Measurements from ENCODE around the gene TM2D1.
A peak's percentile ranks its signal among the peaks of the same experiment; 100 is the strongest.

TM2D1 gene

GRCh38 chr1:61637470-61637869, 87.5 kb downstream of the TM2D1 start:
- DNase-seq (ENCODE audit: low read depth in 1 of 2, low spot score in 1 of 2) = no peak
- Histone ChIP-seq H3K27me3 (ENCODE audit: insufficient read depth, poor library complexity, severe bottlenecking) (no peaks in the 10 kb centered on the region), H3K27ac (replicated peaks) (no peak overlapping the region), H3K4me3 (replicated peaks; ENCODE audit: insufficient read depth, low read length) (no peak overlapping the region)
- TF ChIP-seq, protein P1, sequence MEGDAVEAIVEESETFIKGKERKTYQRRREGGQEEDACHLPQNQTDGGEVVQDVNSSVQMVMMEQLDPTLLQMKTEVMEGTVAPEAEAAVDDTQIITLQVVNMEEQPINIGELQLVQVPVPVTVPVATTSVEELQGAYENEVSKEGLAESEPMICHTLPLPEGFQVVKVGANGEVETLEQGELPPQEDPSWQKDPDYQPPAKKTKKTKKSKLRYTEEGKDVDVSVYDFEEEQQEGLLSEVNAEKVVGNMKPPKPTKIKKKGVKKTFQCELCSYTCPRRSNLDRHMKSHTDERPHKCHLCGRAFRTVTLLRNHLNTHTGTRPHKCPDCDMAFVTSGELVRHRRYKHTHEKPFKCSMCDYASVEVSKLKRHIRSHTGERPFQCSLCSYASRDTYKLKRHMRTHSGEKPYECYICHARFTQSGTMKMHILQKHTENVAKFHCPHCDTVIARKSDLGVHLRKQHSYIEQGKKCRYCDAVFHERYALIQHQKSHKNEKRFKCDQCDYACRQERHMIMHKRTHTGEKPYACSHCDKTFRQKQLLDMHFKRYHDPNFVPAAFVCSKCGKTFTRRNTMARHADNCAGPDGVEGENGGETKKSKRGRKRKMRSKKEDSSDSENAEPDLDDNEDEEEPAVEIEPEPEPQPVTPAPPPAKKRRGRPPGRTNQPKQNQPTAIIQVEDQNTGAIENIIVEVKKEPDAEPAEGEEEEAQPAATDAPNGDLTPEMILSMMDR (IDR thresholded peaks at IDR 0.05; ENCODE audit: insufficient read depth, low read length) = no peak
- no peak for TF ChIP-seq POLR2AphosphoS5 (IDR thresholded peaks at IDR 0.05; ENCODE audit: low read depth)
- no peak for TF ChIP-seq GABPA (IDR thresholded peaks at IDR 0.05; ENCODE audit: low read depth)
- no peak for TF ChIP-seq REST (IDR thresholded peaks at IDR 0.05; ENCODE audit: insufficient replicate concordance, low read depth)
- no peak for TF ChIP-seq SPI1 (IDR thresholded peaks at IDR 0.05; ENCODE audit: borderline replicate concordance, low read depth)

GRCh38 chr1:61636814-61637213, 88.1 kb downstream of the TM2D1 start:
- TF ChIP-seq, protein P1 (IDR thresholded peaks at IDR 0.05; ENCODE audit: insufficient read depth, low read length) = no peak
- no peak for TF ChIP-seq GABPA (IDR thresholded peaks at IDR 0.05; ENCODE audit: low read depth)
- no peak for TF ChIP-seq SPI1 (IDR thresholded peaks at IDR 0.05; ENCODE audit: borderline replicate concordance, low read depth)
- TF ChIP-seq POLR2AphosphoS5 (IDR thresholded peaks at IDR 0.05; ENCODE audit: low read depth) = no peak
- TF ChIP-seq REST (IDR thresholded peaks at IDR 0.05; ENCODE audit: insufficient replicate concordance, low read depth) = no peak
- Histone ChIP-seq H3K4me3 (replicated peaks; ENCODE audit: insufficient read depth, low read length) (no peak overlapping the region), H3K27ac (replicated peaks) (no peak overlapping the region), H3K27me3 (ENCODE audit: insufficient read depth, poor library complexity, severe bottlenecking) (no peaks in the 10 kb centered on the region)
- no peak for DNase-seq (ENCODE audit: low read depth in 1 of 2, low spot score in 1 of 2)

DNA sequence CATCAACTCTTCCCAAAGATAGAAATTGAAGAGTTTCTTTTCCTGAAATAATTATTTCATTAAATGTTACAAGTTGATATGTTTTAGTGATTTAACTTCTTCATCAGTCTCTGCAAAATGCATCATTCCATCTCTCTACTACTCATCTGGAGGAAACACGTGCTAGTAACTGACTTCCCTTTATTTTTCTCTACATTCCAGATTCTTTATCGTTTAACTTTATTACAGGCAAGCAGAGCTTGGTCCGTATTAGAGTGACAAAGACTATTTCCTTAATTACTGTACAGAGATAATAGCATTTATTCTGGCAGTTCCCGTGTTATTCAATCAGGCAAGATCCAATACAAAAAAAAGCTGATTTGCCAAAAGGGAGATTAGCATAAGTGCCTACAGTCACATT, 88.6 kb downstream of the TM2D1 start:
- no peak overlapping the region for H3K27ac ChIP-seq (replicated peaks)
- TF ChIP-seq GABPA (IDR thresholded peaks at IDR 0.05; ENCODE audit: low read depth) (no peak), SPI1 (IDR thresholded peaks at IDR 0.05; ENCODE audit: borderline replicate concordance, low read depth) (peak; percentile 50; the same call in 1 of the 2 replicates)
- DNase-seq (ENCODE audit: low read depth in 1 of 2, low spot score in 1 of 2) = no peak
- no peak overlapping the region for H3K4me3 ChIP-seq (replicated peaks; ENCODE audit: insufficient read depth, low read length)
- no peaks in the 10 kb centered on the region for H3K27me3 ChIP-seq (ENCODE audit: insufficient read depth, poor library complexity, severe bottlenecking)

DNA sequence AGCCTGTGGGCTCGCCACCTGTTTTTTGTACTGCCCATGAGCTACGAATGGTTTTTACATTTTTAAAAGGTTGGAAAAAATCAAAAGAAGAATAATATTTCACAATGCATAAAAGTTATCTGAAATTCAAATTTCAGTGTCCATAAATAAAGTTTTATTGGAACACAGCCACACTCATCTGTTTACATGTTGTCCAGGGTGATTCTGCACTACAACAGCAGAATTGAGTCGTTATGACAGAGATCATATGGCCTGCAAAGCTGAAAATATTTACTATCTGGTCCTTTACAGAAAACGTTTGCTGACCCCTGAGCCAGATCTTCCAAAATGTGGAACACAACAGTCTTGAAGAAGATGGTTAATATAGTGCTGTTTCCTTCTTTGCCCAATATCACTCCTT, 89.4 kb downstream of the TM2D1 start:
- DNase-seq (ENCODE audit: low read depth in 1 of 2, low spot score in 1 of 2) = no peak

More for the DNA sequence above, 89.4 kb downstream of the TM2D1 start:
- TF ChIP-seq, protein P1 (IDR thresholded peaks at IDR 0.05; ENCODE audit: insufficient read depth, low read length) = no peak
- no peak for TF ChIP-seq GABPA (IDR thresholded peaks at IDR 0.05; ENCODE audit: low read depth)
- TF ChIP-seq REST (IDR thresholded peaks at IDR 0.05; ENCODE audit: insufficient replicate concordance, low read depth) = no peak
- no peak for TF ChIP-seq SPI1 (IDR thresholded peaks at IDR 0.05; ENCODE audit: borderline replicate concordance, low read depth)
- no peak for TF ChIP-seq POLR2AphosphoS5 (IDR thresholded peaks at IDR 0.05; ENCODE audit: low read depth)
- H3K27me3 ChIP-seq (ENCODE audit: insufficient read depth, poor library complexity, severe bottlenecking) = no peaks in the 10 kb centered on the region
- no peak overlapping the region for H3K27ac ChIP-seq (replicated peaks)
- no peak overlapping the region for H3K4me3 ChIP-seq (replicated peaks; ENCODE audit: insufficient read depth, low read length)

Data from HL-60 (cell line).